T-helper 22 cell (primary cell): Measurements from ENCODE around the gene ELAVL2.
"Not testable (repeated sequence)": the region's sequence is repeated elsewhere in the genome, so short reads cannot be mapped to it uniquely, and the experiment has no call there.

ENCODE experiments used
- DNase-seq: peaks from one replicate; pipeline ENCODE4 v3.0.0-alpha.2; 2020; ENCODE audit warnings: low read depth

The ELAVL2 gene

GRCh38 chr9:23723048-23723447 is 103.0 kb downstream of the ELAVL2 start:
- not testable (repeated sequence) for DNase-seq

DNA sequence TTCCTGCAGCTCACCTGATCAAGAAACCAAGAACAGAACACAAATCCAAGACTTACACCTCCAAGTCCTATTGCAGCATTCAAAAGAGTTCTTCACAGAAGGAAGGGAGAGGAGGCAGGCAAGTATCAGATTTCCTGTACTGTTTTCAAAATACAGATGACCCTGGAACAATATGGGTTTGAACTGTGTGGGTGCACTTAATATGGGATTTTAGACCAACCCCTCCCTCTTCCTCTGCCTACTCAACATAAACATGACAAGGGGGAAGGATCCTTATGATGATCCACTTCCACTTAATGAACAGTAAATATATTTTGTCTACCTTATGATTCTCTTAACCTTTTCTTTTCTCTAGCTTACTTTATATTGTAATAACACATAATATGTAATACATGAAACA is 104.6 kb downstream of the ELAVL2 start:
- DNase-seq = no peak

DNA sequence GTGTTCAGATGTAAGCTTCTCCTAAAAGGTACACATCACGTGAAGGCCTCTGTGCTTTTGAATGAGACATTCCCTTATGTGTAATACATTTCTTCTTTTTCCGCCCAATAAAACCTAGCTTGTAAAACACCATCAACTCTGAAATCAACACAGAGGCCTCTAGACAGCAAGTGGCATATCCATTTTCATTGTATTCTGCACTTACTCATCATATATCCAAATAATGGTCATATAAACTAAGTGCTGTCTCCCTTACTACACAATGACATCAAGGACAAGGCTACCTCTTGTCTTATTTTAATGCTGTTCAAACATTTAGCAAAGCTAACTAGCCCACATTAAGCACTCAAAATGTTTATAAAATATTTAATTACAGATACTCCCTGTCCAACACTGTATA is 108.5 kb downstream of the ELAVL2 start:
- no peak for DNase-seq

DNA sequence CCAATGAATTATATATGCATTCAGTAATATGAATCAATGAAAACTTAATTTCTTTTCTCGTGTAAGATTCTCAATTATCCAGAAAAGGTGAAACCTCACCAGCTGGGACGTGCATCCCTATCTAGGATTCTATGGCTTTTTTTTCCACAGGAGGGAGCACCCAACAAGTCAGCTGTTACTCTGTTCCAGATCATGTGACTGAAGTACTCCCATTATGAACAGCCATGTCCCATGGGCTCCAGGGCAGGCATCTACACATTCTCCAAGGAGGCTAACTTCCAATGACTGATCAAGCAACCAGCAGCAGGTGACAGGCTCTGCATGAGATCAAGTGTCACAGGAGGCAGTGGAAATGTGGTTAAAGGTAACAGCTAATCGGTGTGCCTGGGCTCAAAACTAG is 118.8 kb downstream of the ELAVL2 start:
- DNase-seq = no peak

DNA sequence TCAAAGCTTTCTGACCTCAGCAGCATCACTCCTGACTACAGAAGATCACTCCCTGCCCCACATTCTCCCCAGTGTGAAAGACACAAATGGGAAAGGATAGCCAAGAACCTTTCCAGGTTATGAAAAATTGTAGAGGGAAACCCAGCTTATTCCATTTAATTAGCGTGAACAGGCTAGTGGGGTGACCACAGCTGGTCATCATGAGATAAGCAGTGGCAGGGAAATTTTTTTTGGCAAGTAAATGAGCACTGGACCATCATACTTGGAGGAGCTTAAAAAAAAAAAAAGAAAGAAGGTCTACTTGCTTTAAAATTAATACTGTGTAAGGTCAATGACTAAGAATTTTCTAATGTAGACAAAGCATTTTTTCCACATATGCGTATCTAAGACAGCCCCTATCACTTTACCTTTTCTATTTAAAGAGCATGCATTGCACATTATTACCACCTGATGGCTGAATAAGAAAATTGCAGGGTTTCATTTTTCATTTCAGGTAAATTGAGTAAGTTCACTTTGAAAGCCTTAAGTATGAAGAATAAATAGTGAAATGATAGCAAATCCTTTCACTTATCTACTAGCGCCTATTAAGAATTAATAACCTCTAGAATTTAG is 123.6 kb downstream of the ELAVL2 start:
- no peak for DNase-seq

DNA sequence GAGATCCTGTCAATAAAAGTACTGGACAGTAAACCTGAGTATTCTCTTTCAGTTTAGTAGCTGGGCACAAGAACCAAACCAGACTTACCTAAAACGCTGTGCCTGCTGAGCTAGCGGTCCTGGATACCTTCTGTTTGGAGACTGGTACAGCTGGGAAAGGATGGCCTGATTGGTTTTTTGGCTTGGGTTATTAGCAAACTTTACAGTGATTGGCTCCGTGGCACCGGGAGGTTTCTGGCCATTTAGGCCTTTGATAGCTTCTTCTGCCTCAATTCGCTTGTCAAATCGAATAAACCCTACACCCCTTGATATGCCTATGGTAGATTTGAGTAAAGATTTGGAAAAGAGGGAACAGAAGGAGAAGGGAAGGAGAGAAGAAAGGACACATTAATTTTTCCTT is 124.7 kb downstream of the ELAVL2 start:
- no peak for DNase-seq

DNA sequence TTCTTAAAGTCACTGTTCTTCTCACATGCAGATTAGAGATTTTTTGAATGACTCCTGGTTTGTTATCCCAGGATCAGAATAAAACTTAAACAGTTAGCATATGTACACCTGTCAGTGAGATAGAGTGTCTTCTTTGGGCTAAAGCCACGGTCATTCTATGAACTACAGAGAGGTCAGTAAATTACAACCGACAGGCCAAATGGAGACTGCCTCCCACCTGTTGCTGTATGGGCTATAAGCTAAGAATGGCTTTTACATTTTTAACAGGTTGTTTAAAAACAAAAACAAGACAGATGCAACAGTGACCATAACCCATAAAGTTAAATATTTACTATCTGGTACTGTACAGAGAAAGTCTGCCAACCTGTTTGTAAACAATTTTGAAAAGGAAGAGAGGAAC is 125.7 kb downstream of the ELAVL2 start:
- DNase-seq = no peak

- DNase-seq = no peak
Measured at GRCh38 chr9:23698161-23698560, 127.9 kb downstream of the ELAVL2 start.

DNA sequence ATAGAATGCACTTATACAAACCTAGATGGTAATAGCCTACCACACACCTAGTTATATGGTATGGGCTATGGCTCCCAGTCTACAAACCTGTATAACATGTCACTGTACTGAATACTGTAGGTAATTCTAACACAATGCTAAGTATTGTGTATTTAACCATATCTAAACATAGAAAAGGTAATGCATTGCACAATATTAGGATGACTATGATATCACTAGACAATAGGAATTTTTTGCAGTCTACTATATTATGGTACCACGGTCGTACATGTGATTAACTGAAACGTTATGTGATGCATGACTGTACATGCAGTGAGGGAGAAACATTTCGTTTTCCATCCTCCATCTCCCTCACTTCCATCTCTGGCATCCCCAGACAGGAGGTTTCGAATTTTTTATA is 130.5 kb downstream of the ELAVL2 start:
- no peak for DNase-seq

GRCh38 chr9:23693374-23693773 is 132.7 kb downstream of the ELAVL2 start:
- DNase-seq = no peak

DNA sequence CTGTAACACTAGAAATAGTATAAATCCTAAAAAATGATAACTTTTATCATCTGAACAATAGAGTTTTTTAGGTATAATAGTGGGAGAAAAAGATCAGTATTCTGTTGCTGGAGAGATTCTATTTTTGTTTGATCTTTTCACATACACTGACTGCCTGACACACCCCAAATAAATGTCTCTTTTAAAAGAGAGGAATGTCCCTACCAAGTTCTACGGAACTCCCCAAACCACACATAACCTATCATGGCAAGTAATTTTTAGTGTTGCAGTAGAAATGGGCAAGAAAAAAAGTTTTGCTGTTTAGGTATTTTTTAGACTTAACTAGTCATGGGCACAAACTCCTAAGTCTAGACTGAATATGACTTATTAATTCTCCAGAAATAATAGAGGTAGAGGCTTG is 139.1 kb downstream of the ELAVL2 start:
- DNase-seq = no peak

DNA sequence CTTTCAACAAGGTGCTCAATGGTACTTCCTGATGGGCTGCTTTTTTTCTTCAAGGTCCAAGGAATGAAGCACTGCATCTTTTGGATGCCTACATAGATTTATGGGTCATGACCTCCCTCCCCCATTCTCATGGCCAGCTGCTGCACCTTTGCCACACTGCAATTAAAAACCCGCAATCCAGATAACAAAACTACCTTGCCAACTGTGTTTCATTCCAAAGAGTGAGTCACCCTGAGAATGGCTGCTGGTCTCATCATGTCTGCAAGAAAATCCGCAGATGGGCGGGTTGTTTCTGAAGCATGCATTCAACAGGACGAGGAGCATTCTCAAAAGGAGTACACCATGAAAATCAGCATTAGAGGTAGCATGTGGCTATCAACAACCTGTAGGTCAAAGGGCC is 139.8 kb downstream of the ELAVL2 start:
- no peak for DNase-seq

DNA sequence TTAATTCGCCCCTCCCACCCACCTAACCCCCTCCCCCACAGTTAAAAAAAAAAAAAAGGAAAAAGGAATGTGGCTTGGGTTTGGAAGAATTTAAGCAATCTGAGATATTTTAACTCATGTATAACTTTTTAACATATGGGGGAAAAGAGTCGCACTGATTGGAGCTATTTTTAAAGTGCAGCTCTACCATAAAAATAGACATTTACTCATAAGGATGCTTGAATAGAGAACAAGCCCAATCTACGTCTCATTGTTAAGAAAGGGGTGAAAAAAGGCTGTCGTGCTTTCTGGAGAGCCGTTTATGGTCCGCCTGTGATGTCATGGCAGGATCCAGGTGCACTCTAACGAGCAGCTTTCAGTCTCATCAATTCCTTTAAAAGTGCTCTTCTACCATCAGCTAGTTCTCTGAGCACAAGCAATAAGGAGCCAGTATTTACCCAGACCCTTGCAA is 142.4 kb downstream of the ELAVL2 start:
- no peak for DNase-seq

- DNase-seq = no peak
Measured at GRCh38 chr9:23682891-23683431, 143.1 kb downstream of the ELAVL2 start.

- no peak for DNase-seq
Measured at GRCh38 chr9:23682352-23682751, 143.7 kb downstream of the ELAVL2 start.

- DNase-seq = no peak
Measured at GRCh38 chr9:23677446-23677845, 148.6 kb downstream of the ELAVL2 start.

GRCh38 chr9:23674016-23674585 is 151.9 kb downstream of the ELAVL2 start:
- no peak for DNase-seq

GRCh38 chr9:23672151-23672550 is 153.9 kb downstream of the ELAVL2 start:
- DNase-seq = no peak

DNA sequence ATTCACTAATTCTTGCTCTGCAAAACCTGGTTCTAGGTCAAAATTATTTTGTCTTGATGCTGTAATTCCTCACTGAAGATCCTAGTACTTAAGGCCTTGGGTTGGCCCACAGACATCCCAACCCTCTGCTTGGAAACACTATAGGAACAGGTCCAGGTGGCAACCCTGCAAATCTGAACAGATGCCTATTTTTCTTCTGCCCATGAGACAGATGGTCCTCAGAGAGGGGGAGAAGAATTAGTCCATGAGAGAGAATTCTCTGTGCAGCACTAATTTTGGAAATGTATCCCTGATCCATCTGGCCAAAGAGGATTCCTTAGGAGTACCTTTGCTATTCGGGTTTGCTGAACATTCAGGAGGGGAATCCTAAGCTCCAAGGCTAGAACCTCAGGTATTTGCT is 156.3 kb downstream of the ELAVL2 start:
- DNase-seq = no peak

- DNase-seq = no peak
Measured at GRCh38 chr9:23665635-23666034, 160.4 kb downstream of the ELAVL2 start.

DNA sequence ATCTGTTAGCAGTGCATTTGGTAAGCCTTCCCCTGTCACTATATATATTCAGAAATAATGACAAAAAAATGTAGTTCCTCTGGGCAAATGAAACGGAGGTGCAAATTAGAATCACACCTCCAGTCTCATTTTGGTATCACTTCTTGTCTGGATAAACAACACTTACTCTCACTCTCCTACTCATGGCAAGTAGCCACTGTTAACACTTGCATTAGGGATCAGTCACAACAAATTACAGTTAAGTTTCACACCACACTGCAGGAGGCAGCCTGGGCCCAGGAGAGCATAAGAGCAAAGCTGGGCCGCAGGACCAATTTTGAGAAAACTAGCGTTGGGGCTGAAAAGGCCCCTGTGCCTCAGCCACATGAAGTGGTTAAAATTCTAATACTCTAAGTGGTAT is 161.0 kb downstream of the ELAVL2 start:
- no peak for DNase-seq

- no peak for DNase-seq
Measured at GRCh38 chr9:23663946-23664345, 162.1 kb downstream of the ELAVL2 start.

- DNase-seq = no peak
Measured at GRCh38 chr9:23663536-23663935, 162.5 kb downstream of the ELAVL2 start.

GRCh38 chr9:23663125-23663524 is 162.9 kb downstream of the ELAVL2 start:
- no peak for DNase-seq
